Measurements from ENCODE around the gene CREBBP. TPM values are rescaled to one million over a fixed set of nuclear protein-coding genes. Genes with fewer than 3 reads are reported as not detected.

The CREBBP gene
- total and polyA plus RNA-seq, 2 experiments from 2014 or later: 36.9 to 54.8 TPM

- ATAC-seq: no peak
- Histone ChIP-seq H2AFZ (no peak overlapping the region), H3K9me2 (ENCODE audit: insufficient read depth) (0 out of 2 replicates have a peak, but pooled peaks cover 4% of the 10 kb centered on the region), H3K27me3 (ENCODE audit: insufficient read depth) (no peaks in the 10 kb centered on the region), H3K4me3 (no peak overlapping the region), H3K79me2 (replicated peaks; ENCODE audit: insufficient read depth) (peaks cover 100% of the 10 kb centered on the region), H3K36me3 (ENCODE audit: insufficient read depth) (no peaks in the 10 kb centered on the region), H3F3A (replicated peaks; ENCODE audit: low read depth) (peaks cover 2% of the 10 kb centered on the region; the same call in 1 of the 2 replicates), H3K4me1 (ENCODE audit: insufficient read depth) (peaks cover 17% of the 10 kb centered on the region), H3K4me2 (no peak overlapping the region), H4K20me1 (replicated peaks; ENCODE audit: insufficient read depth) (peaks cover 71% of the 10 kb centered on the region), H3K27ac (ENCODE audit: low read depth) (no peak overlapping the region)
- TF ChIP-seq ZNF331 (CRISPR knock-in tag; IDR thresholded peaks at IDR 0.05; ENCODE audit: low read depth): no peak
- no peak overlapping the region for H3K27ac Mint-ChIP-seq
- H3K36me3 Mint-ChIP-seq (ENCODE audit: low read depth): no peaks in the 10 kb centered on the region
- peaks cover 6% of the 10 kb centered on the region for H3K27me3 Mint-ChIP-seq (ENCODE audit: insufficient read depth, low read depth, poor library complexity)
- no peaks in the 10 kb centered on the region for H3K9me3 Mint-ChIP-seq
- H3K4me1 Mint-ChIP-seq: peaks cover 51% of the 10 kb centered on the region
- no peak for DNase-seq (ENCODE audit: low spot score)
- H3K4me3 Mint-ChIP-seq: no peak overlapping the region
Observed at GRCh38 chr16:3819746-3820724, 60.5 kb downstream of the CREBBP start.

- Histone ChIP-seq H3K9me2 (ENCODE audit: insufficient read depth) (0 out of 2 replicates have a peak, but pooled peaks cover 4% of the 10 kb centered on the region), H4K20me1 (replicated peaks; ENCODE audit: insufficient read depth) (peaks cover 71% of the 10 kb centered on the region), H3K36me3 (ENCODE audit: insufficient read depth) (no peaks in the 10 kb centered on the region), H3K27me3 (ENCODE audit: insufficient read depth) (no peaks in the 10 kb centered on the region), H2AFZ (no peak overlapping the region), H3K4me1 (ENCODE audit: insufficient read depth) (peaks cover 16% of the 10 kb centered on the region), H3K4me2 (no peak overlapping the region), H3K79me2 (replicated peaks; ENCODE audit: insufficient read depth) (peaks cover 100% of the 10 kb centered on the region), H3K27ac (ENCODE audit: low read depth) (no peak overlapping the region), H3K4me3 (no peak overlapping the region), H3F3A (replicated peaks; ENCODE audit: low read depth) (0 out of 2 replicates have a peak, but pooled peaks cover 3% of the 10 kb centered on the region)
- no peak overlapping the region for H3K4me3 Mint-ChIP-seq
- H3K9me3 Mint-ChIP-seq: no peaks in the 10 kb centered on the region
- TF ChIP-seq POLR2AphosphoS5 (IDR thresholded peaks at IDR 0.05; ENCODE audit: low read depth) (no peak), ETS1 (IDR thresholded peaks at IDR 0.05) (no peak), NANOG (IDR thresholded peaks at IDR 0.05; ENCODE audit: borderline replicate concordance) (no peak), EZH2phosphoT487 (IDR thresholded peaks at IDR 0.05; ENCODE audit: unreplicated experiment) (no peak), ZNF114 (CRISPR knock-in tag; IDR thresholded peaks at IDR 0.05) (no peak), JUNB (IDR thresholded peaks at IDR 0.05; ENCODE audit: unreplicated experiment) (no peak), ZNF331 (CRISPR knock-in tag; IDR thresholded peaks at IDR 0.05; ENCODE audit: low read depth) (no peak)
- H3K27me3 Mint-ChIP-seq (ENCODE audit: insufficient read depth, low read depth, poor library complexity): peaks cover 6% of the 10 kb centered on the region
- no peaks in the 10 kb centered on the region for H3K36me3 Mint-ChIP-seq (ENCODE audit: low read depth)
- H3K27ac Mint-ChIP-seq: no peak overlapping the region
- H3K4me1 Mint-ChIP-seq: peaks cover 44% of the 10 kb centered on the region
- no peak for ATAC-seq
- no peak for DNase-seq (ENCODE audit: low spot score)
Observed at GRCh38 chr16:3819175-3819527, 61.4 kb downstream of the CREBBP start.

GRCh38 chr16:3816326-3816725, 64.2 kb downstream of the CREBBP start:
- Histone ChIP-seq H3K27ac (ENCODE audit: low read depth) (no peak overlapping the region), H3F3A (replicated peaks; ENCODE audit: low read depth) (0 out of 2 replicates have a peak, but pooled peaks cover 3% of the 10 kb centered on the region), H3K4me3 (no peak overlapping the region), H3K79me2 (replicated peaks; ENCODE audit: insufficient read depth) (peaks cover 100% of the 10 kb centered on the region), H3K27me3 (ENCODE audit: insufficient read depth) (no peaks in the 10 kb centered on the region), H2AFZ (no peak overlapping the region), H3K4me2 (no peak overlapping the region), H3K9me2 (ENCODE audit: insufficient read depth) (0 out of 2 replicates have a peak, but pooled peaks cover 4% of the 10 kb centered on the region), H4K20me1 (replicated peaks; ENCODE audit: insufficient read depth) (peaks cover 75% of the 10 kb centered on the region), H3K4me1 (ENCODE audit: insufficient read depth) (peaks cover 10% of the 10 kb centered on the region), H3K36me3 (ENCODE audit: insufficient read depth) (no peaks in the 10 kb centered on the region)
- Mint-ChIP-seq H3K9me3 (no peaks in the 10 kb centered on the region), H3K27ac (no peak overlapping the region), H3K4me3 (no peak overlapping the region), H3K4me1 (peaks cover 37% of the 10 kb centered on the region), H3K36me3 (ENCODE audit: low read depth) (no peaks in the 10 kb centered on the region), H3K27me3 (ENCODE audit: insufficient read depth, low read depth, poor library complexity) (peaks cover 4% of the 10 kb centered on the region)
- ATAC-seq (peak; percentile 43), DNase-seq (ENCODE audit: low spot score) (peak; percentile 42)
- no peak for TF ChIP-seq ZNF462 (CRISPR knock-in tag; IDR thresholded peaks at IDR 0.05)
- TF ChIP-seq ZNF331 (CRISPR knock-in tag; IDR thresholded peaks at IDR 0.05; ENCODE audit: low read depth): no peak
- no peak for TF ChIP-seq POLR2AphosphoS5 (IDR thresholded peaks at IDR 0.05; ENCODE audit: low read depth)
